PFSK-1 (cell line): ENCODE measurements around the gene CACNA1B.

Experiments used
- FOXP2 ChIP-seq: optimal IDR thresholded peaks from 2 replicates; pipeline ENCODE3; 2011; ENCODE audit warnings: borderline replicate concordance, control low read depth, inconsistent platforms; ENCODE audit not compliant: insufficient read depth; ENCODE audit errors: extremely low read length, extremely low read depth
- POLR2AphosphoS5 ChIP-seq: IDR thresholded peaks from 2 replicates; pipeline ENCODE4 v1.6.1; 2012; ENCODE audit warnings: low read depth, mild to moderate bottlenecking, control low read depth, low read length, moderate library complexity
- REST ChIP-seq, 2 experiments: IDR thresholded peaks; 2 replicates each; pipeline versions ENCODE4 v1.6.1 to v1.8.0; 2011 to 2012; ENCODE audit warnings: low read depth in 2 of 2, low read length in 2 of 2, control low read depth in 1 of 2, inconsistent platforms in 1 of 2, mild to moderate bottlenecking in 1 of 2, moderate library complexity in 1 of 2; ENCODE audit not compliant: insufficient read depth in 1 of 2
- SIN3A ChIP-seq: IDR thresholded peaks from 2 replicates; pipeline ENCODE4 v1.6.1; 2012; ENCODE audit warnings: mild to moderate bottlenecking, low read length, moderate library complexity, borderline replicate concordance; ENCODE audit not compliant: insufficient read depth
- TAF1 ChIP-seq: IDR thresholded peaks from 2 replicates; pipeline ENCODE4 v1.6.1; 2012; ENCODE audit warnings: low read length, control low read depth, borderline replicate concordance; ENCODE audit not compliant: insufficient read depth

Gene CACNA1B

GRCh38 chr9:137969685-137970084, 92.1 kb downstream of the CACNA1B start:
- TF ChIP-seq POLR2AphosphoS5 (no peak), TAF1 (no peak), SIN3A (no peak), FOXP2 (no peak), REST (IDR thresholded peaks at IDR 0.05; ENCODE audit: insufficient read depth in 1 of 2, low read depth in 2 of 2, low read length in 2 of 2) (no peak)

GRCh38 chr9:137970098-137970497, 92.5 kb downstream of the CACNA1B start:
- no peak for TF ChIP-seq REST (IDR thresholded peaks at IDR 0.05; ENCODE audit: insufficient read depth in 1 of 2, low read depth in 2 of 2, low read length in 2 of 2)
- no peak for TF ChIP-seq FOXP2
- no peak for TF ChIP-seq POLR2AphosphoS5

GRCh38 chr9:137970686-137971476, 93.3 kb downstream of the CACNA1B start:
- TF ChIP-seq POLR2AphosphoS5 = no peak
- TF ChIP-seq FOXP2 = no peak
- TF ChIP-seq REST (IDR thresholded peaks at IDR 0.05; ENCODE audit: insufficient read depth in 1 of 2, low read depth in 2 of 2, low read length in 2 of 2) = no peak
- no peak for TF ChIP-seq SIN3A
- no peak for TF ChIP-seq TAF1

- TF ChIP-seq FOXP2 (no peak), SIN3A (no peak), REST (IDR thresholded peaks at IDR 0.05; ENCODE audit: insufficient read depth in 1 of 2, low read depth in 2 of 2, low read length in 2 of 2) (no peak), TAF1 (no peak), POLR2AphosphoS5 (no peak)
These were observed 94.0 kb downstream of the CACNA1B start for GRCh38 chr9:137971477-137972138.
